ENCODE results near the gene MYOT. TPM values are rescaled to one million over a fixed set of nuclear protein-coding genes. Genes with fewer than 3 reads are reported as not detected.

Gene MYOT
- total RNA-seq, 3 donors from 2014 or later (not counting 1 experiment from before 2014, with no cell fraction given), result not detected

- peaks cover 8 to 17% of the 10 kb centered on the region in 2 donors for H3K4me1 Mint-ChIP-seq
- TF ChIP-seq, protein P1, sequence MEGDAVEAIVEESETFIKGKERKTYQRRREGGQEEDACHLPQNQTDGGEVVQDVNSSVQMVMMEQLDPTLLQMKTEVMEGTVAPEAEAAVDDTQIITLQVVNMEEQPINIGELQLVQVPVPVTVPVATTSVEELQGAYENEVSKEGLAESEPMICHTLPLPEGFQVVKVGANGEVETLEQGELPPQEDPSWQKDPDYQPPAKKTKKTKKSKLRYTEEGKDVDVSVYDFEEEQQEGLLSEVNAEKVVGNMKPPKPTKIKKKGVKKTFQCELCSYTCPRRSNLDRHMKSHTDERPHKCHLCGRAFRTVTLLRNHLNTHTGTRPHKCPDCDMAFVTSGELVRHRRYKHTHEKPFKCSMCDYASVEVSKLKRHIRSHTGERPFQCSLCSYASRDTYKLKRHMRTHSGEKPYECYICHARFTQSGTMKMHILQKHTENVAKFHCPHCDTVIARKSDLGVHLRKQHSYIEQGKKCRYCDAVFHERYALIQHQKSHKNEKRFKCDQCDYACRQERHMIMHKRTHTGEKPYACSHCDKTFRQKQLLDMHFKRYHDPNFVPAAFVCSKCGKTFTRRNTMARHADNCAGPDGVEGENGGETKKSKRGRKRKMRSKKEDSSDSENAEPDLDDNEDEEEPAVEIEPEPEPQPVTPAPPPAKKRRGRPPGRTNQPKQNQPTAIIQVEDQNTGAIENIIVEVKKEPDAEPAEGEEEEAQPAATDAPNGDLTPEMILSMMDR (IDR thresholded peaks at IDR 0.05), result no peak
- H3K36me3 ChIP-seq (ENCODE audit: control insufficient read depth, insufficient read depth, low read length), result no peaks in the 10 kb centered on the region
- ATAC-seq (no peak), DNase-seq (no peak)
- H3K36me3 Mint-ChIP-seq, result no peaks in the 10 kb centered on the region
- H3K27ac Mint-ChIP-seq, result no peak overlapping the region
- H3K4me3 Mint-ChIP-seq, result no peak overlapping the region
- H3K4me1 ChIP-seq (ENCODE audit: control insufficient read depth, insufficient read depth, low read length), result peaks cover 2% of the 10 kb centered on the region
- no peak overlapping the region for H3K4me3 ChIP-seq (ENCODE audit: low read length)
- no peaks in the 10 kb centered on the region for H3K27me3 Mint-ChIP-seq (ENCODE audit: low read depth in 2 of 2)
- H3K27ac ChIP-seq (ENCODE audit: low read length), result no peak overlapping the region
- no peaks in the 10 kb centered on the region for H3K9me3 Mint-ChIP-seq
- H3K9me3 ChIP-seq (ENCODE audit: control insufficient read depth, insufficient read depth, low read length), result no peaks in the 10 kb centered on the region
- no peaks in the 10 kb centered on the region for H3K27me3 ChIP-seq (ENCODE audit: control insufficient read depth, insufficient read depth, low read length)
- WGBS (ENCODE audit: insufficient coverage), result 31% methylated on average over 2 of the region's 3 CpGs
- intact Hi-C loops (cut with micrococcal nuclease), result no loop called here
Observed at GRCh38 chr5:137856201-137856600, 11.5 kb upstream of the MYOT start.

DNA sequence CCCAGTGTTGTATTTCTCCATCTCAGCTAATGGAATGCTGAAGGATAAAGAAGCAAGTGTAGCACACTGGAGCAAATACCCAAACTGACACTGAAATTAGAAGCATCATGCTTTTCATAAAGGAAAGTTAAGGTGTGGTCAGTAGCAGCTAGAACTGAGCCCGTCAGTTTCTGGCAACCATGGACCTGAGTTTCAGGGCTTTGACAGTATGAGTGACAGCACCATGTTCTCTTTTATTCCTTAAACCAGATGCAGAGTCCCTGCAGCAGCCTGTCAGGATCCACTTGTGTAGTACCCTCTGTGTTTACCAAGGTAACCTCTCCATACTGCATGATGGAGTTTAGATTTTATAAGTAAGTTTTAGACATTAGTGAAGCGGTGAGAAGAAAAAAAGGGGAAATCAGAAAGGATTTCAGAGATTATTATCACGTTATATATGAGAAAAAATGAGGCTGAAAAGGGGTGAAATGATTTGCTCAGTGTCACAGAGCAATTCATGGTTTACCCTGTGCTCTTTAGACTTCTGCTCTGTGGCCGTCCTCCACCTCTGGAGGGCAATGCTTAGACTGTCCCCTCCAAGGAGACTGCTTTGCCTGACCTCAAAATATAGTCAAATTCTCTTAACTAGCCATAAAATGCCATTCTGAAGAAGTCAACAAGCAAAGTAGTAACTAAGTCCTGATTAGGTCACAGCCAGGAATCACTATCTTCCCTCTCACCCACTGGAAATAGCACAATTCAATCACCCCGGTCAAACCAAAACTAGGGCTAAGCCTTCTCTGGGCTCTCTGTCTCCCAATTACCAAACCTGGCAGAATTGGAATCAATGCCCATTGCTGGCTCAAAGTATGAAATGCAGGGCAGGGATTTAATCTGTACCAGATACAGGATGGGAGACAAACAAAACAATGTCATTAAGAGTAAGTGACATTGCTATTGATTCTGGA, 10.5 kb upstream of the MYOT start:
- H3K36me3 Mint-ChIP-seq, result no peaks in the 10 kb centered on the region
- TF ChIP-seq, protein P1 (IDR thresholded peaks at IDR 0.05), result no peak
- H3K9me3 Mint-ChIP-seq, result no peaks in the 10 kb centered on the region
- H3K27me3 ChIP-seq (ENCODE audit: control insufficient read depth, insufficient read depth, low read length), result no peaks in the 10 kb centered on the region
- DNase-seq (no peak), ATAC-seq (no peak)
- H3K4me1 ChIP-seq (ENCODE audit: control insufficient read depth, insufficient read depth, low read length), result peaks cover 2% of the 10 kb centered on the region
- H3K36me3 ChIP-seq (ENCODE audit: control insufficient read depth, insufficient read depth, low read length), result no peaks in the 10 kb centered on the region
- WGBS (ENCODE audit: insufficient coverage), result 88% methylated on average over 5 of the region's 5 CpGs
- peaks cover 14 to 17% of the 10 kb centered on the region in 2 donors for H3K4me1 Mint-ChIP-seq
- no peaks in the 10 kb centered on the region for H3K27me3 Mint-ChIP-seq (ENCODE audit: low read depth in 2 of 2)
- no peak overlapping the region for H3K4me3 ChIP-seq (ENCODE audit: low read length)
- H3K27ac Mint-ChIP-seq, result peak overlapping the region in 1 of 2 donors; percentile 71
- no peak overlapping the region for H3K27ac ChIP-seq (ENCODE audit: low read length)
- intact Hi-C loops (cut with micrococcal nuclease), result no loop called here
- no peak overlapping the region for H3K4me3 Mint-ChIP-seq
- H3K9me3 ChIP-seq (ENCODE audit: control insufficient read depth, insufficient read depth, low read length), result no peaks in the 10 kb centered on the region

GRCh38 chr5:137858223-137858916, 9.3 kb upstream of the MYOT start:
- H3K27ac ChIP-seq (ENCODE audit: low read length), result no peak overlapping the region
- H3K4me1 ChIP-seq (ENCODE audit: control insufficient read depth, insufficient read depth, low read length), result peaks cover 2% of the 10 kb centered on the region
- H3K36me3 Mint-ChIP-seq, result no peaks in the 10 kb centered on the region
- peaks cover 14 to 17% of the 10 kb centered on the region in 2 donors for H3K4me1 Mint-ChIP-seq
- peak in 2 of 3 donors; percentile 61 to 67 for ATAC-seq
- TF ChIP-seq, protein P1 (IDR thresholded peaks at IDR 0.05), result no peak
- H3K9me3 Mint-ChIP-seq, result no peaks in the 10 kb centered on the region
- WGBS (ENCODE audit: insufficient coverage), result 73% methylated on average over 1 of the region's 3 CpGs
- H3K36me3 ChIP-seq (ENCODE audit: control insufficient read depth, insufficient read depth, low read length), result no peaks in the 10 kb centered on the region
- DNase-seq, result peak in 1 of 2 donors; percentile 20
- no peaks in the 10 kb centered on the region for H3K27me3 Mint-ChIP-seq (ENCODE audit: low read depth in 2 of 2)
- no peak overlapping the region for H3K4me3 ChIP-seq (ENCODE audit: low read length)
- peak overlapping the region in 1 of 2 donors; percentile 71 for H3K27ac Mint-ChIP-seq
- intact Hi-C loops (cut with micrococcal nuclease), result no loop called here
- H3K27me3 ChIP-seq (ENCODE audit: control insufficient read depth, insufficient read depth, low read length), result no peaks in the 10 kb centered on the region
- no peaks in the 10 kb centered on the region for H3K9me3 ChIP-seq (ENCODE audit: control insufficient read depth, insufficient read depth, low read length)
- peak overlapping the region; percentile 67 for H3K4me3 Mint-ChIP-seq
